ENCODE results near the gene GSG1L2. TPM values are rescaled to one million over a fixed set of nuclear protein-coding genes. Genes with fewer than 3 reads are reported as not detected.
A peak's percentile ranks its signal among the peaks of the same experiment; 100 is the strongest.

Gene GSG1L2
- total RNA-seq, 1 experiment from 2014 or later: not detected

GRCh38 chr17:9862949-9863348 is 41.1 kb upstream of the GSG1L2 start:
- Histone ChIP-seq H2AFZ (ENCODE audit: low read length) (no peak overlapping the region), H3K4me3 (ENCODE audit: low read length) (no peak overlapping the region), H3F3A (ENCODE audit: low read length, unreplicated experiment) (no peaks in the 10 kb centered on the region), H3K27me3 (ENCODE audit: low read length) (no peaks in the 10 kb centered on the region), H3K4me2 (ENCODE audit: low read length) (no peak overlapping the region), H3K4me1 (ENCODE audit: insufficient read depth, low read length) (no peaks in the 10 kb centered on the region), H3K9ac (ENCODE audit: low read length) (no peak overlapping the region), H3K9me3 (ENCODE audit: low read length) (no peaks in the 10 kb centered on the region), H4K20me1 (ENCODE audit: low read length) (no peaks in the 10 kb centered on the region), H3K36me3 (ENCODE audit: low read depth, low read length) (no peaks in the 10 kb centered on the region), H3K9me2 (replicated peaks; ENCODE audit: low read length) (no peaks in the 10 kb centered on the region), H3K79me2 (ENCODE audit: low read length) (no peaks in the 10 kb centered on the region), H3K27ac (ENCODE audit: low read length) (no peak overlapping the region)
- ChIA-PET CTCF (interaction anchor here (0.7 kb wide), 1 partner anchor 94 kb away, joined by 3 read pairs; no protein-coding TSS in a partner anchor), POLR2A (ENCODE audit: unreplicated experiment) (no interaction called here)
- TF ChIP-seq EZH2 (IDR thresholded peaks at IDR 0.05; ENCODE audit: low read length, unreplicated experiment) (no peak), EZH2phosphoT487 (IDR thresholded peaks at IDR 0.05; ENCODE audit: borderline replicate concordance, low read length) (no peak)
- TF ChIP-seq, protein P1, sequence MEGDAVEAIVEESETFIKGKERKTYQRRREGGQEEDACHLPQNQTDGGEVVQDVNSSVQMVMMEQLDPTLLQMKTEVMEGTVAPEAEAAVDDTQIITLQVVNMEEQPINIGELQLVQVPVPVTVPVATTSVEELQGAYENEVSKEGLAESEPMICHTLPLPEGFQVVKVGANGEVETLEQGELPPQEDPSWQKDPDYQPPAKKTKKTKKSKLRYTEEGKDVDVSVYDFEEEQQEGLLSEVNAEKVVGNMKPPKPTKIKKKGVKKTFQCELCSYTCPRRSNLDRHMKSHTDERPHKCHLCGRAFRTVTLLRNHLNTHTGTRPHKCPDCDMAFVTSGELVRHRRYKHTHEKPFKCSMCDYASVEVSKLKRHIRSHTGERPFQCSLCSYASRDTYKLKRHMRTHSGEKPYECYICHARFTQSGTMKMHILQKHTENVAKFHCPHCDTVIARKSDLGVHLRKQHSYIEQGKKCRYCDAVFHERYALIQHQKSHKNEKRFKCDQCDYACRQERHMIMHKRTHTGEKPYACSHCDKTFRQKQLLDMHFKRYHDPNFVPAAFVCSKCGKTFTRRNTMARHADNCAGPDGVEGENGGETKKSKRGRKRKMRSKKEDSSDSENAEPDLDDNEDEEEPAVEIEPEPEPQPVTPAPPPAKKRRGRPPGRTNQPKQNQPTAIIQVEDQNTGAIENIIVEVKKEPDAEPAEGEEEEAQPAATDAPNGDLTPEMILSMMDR (conservative IDR thresholded peaks at IDR 0.05; ENCODE audit: low read depth, low read length): no peak
- DNase-seq: no peak
- intact Hi-C loops (cut with micrococcal nuclease): no loop called here
- BruUV-seq (replicated peaks): no TSS peak
- ATAC-seq: no peak

GRCh38 chr17:9862220-9862619 is 40.3 kb upstream of the GSG1L2 start:
- H3K27me3 ChIP-seq (ENCODE audit: low read length): no peaks in the 10 kb centered on the region
- DNase-seq: peak; percentile 11
- no peaks in the 10 kb centered on the region for H3K4me1 ChIP-seq (ENCODE audit: insufficient read depth, low read length)
- H3K9me3 ChIP-seq (ENCODE audit: low read length): no peaks in the 10 kb centered on the region
- POLR2A ChIA-PET (ENCODE audit: unreplicated experiment): no interaction called here
- H3K9ac ChIP-seq (ENCODE audit: low read length): no peak overlapping the region
- H3K9me2 ChIP-seq (replicated peaks; ENCODE audit: low read length): no peaks in the 10 kb centered on the region
- CTCF ChIA-PET: interaction anchor here (0.7 kb wide), 1 partner anchor 93 kb away, joined by 3 read pairs; no protein-coding TSS in a partner anchor
- no TSS peak for BruUV-seq (replicated peaks)
- H3K79me2 ChIP-seq (ENCODE audit: low read length): no peaks in the 10 kb centered on the region
- ATAC-seq: no peak; the same call in 1 of the 2 replicates
- H4K20me1 ChIP-seq (ENCODE audit: low read length): no peaks in the 10 kb centered on the region
- intact Hi-C loops (cut with micrococcal nuclease): no loop called here
- H3K4me3 ChIP-seq (ENCODE audit: low read length): no peak overlapping the region
- no peaks in the 10 kb centered on the region for H3K36me3 ChIP-seq (ENCODE audit: low read depth, low read length)
- no peak overlapping the region for H2AFZ ChIP-seq (ENCODE audit: low read length)
- no peak overlapping the region for H3K4me2 ChIP-seq (ENCODE audit: low read length)
- TF ChIP-seq, protein P1 (conservative IDR thresholded peaks at IDR 0.05; ENCODE audit: low read depth, low read length): no peak
- TF ChIP-seq EZH2 (IDR thresholded peaks at IDR 0.05; ENCODE audit: low read length, unreplicated experiment) (no peak), EZH2phosphoT487 (IDR thresholded peaks at IDR 0.05; ENCODE audit: borderline replicate concordance, low read length) (no peak)
- H3K27ac ChIP-seq (ENCODE audit: low read length): no peak overlapping the region
- no peaks in the 10 kb centered on the region for H3F3A ChIP-seq (ENCODE audit: low read length, unreplicated experiment)

- H3F3A ChIP-seq (ENCODE audit: low read length, unreplicated experiment): no peaks in the 10 kb centered on the region
These were observed 39.0 kb upstream of the GSG1L2 start for GRCh38 chr17:9860851-9861250.

More at GRCh38 chr17:9860851-9861250, 39.0 kb upstream of the GSG1L2 start:
- Histone ChIP-seq H3K9me3 (ENCODE audit: low read length) (no peaks in the 10 kb centered on the region), H3K79me2 (ENCODE audit: low read length) (no peaks in the 10 kb centered on the region), H3K4me2 (ENCODE audit: low read length) (no peak overlapping the region), H3K27me3 (ENCODE audit: low read length) (no peaks in the 10 kb centered on the region), H4K20me1 (ENCODE audit: low read length) (no peaks in the 10 kb centered on the region), H3K36me3 (ENCODE audit: low read depth, low read length) (no peaks in the 10 kb centered on the region), H3K9me2 (replicated peaks; ENCODE audit: low read length) (no peaks in the 10 kb centered on the region), H3K27ac (ENCODE audit: low read length) (no peak overlapping the region), H3K4me3 (ENCODE audit: low read length) (no peak overlapping the region), H2AFZ (ENCODE audit: low read length) (no peak overlapping the region), H3K9ac (ENCODE audit: low read length) (no peak overlapping the region), H3K4me1 (ENCODE audit: insufficient read depth, low read length) (no peaks in the 10 kb centered on the region)
- ATAC-seq (no peak), DNase-seq (no peak)
- CTCF ChIA-PET: no interaction called here
- POLR2A ChIA-PET (ENCODE audit: unreplicated experiment): no interaction called here
- BruUV-seq (replicated peaks): no TSS peak
- intact Hi-C loops (cut with micrococcal nuclease): no loop called here
- TF ChIP-seq EZH2phosphoT487 (IDR thresholded peaks at IDR 0.05; ENCODE audit: borderline replicate concordance, low read length): no peak
- TF ChIP-seq, protein P1 (conservative IDR thresholded peaks at IDR 0.05; ENCODE audit: low read depth, low read length): no peak
- TF ChIP-seq EZH2 (IDR thresholded peaks at IDR 0.05; ENCODE audit: low read length, unreplicated experiment): no peak
